ENCODE measurements around the gene RASL11A. TPM values are rescaled to one million over a fixed set of nuclear protein-coding genes. Genes with fewer than 3 reads are reported as not detected.

RASL11A gene
- total and polyA plus RNA-seq, 2 of the 13 experiments (the other 11 are each of a cell fraction or from before 2014, with no cell fraction given), result 3.0 to 4.1 TPM

GRCh38 chr13:27270594-27271520, at the start of gene RASL11A (continued):
- TF ChIP-seq KIAA2018 (CRISPR knock-in tag; IDR thresholded peaks at IDR 0.05; ENCODE audit: borderline replicate concordance) (no peak), ZNF839 (CRISPR knock-in tag; IDR thresholded peaks at IDR 0.05; ENCODE audit: borderline replicate concordance) (no peak), SYNCRIP (IDR thresholded peaks at IDR 0.05; ENCODE audit: insufficient read depth, low read depth, low read length) (no peak), EP300 (IDR thresholded peaks at IDR 0.05; ENCODE audit: low read depth in 2 of 2, low read length in 2 of 2) (no peak), EP300 (CRISPR knock-in tag; IDR thresholded peaks at IDR 0.05; ENCODE audit: borderline replicate concordance) (no peak), ZNF850 (CRISPR knock-in tag; conservative IDR thresholded peaks at IDR 0.05) (no peak), KDM2A (CRISPR knock-in tag; IDR thresholded peaks at IDR 0.05; ENCODE audit: borderline replicate concordance, low read depth) (peak; percentile 69; the same call in 1 of the 2 replicates), ZSCAN29 (CRISPR knock-in tag; conservative IDR thresholded peaks at IDR 0.05) (no peak), ZNF431 (CRISPR knock-in tag; IDR thresholded peaks at IDR 0.05; ENCODE audit: borderline replicate concordance, low read depth) (no peak), LRRFIP1 (CRISPR knock-in tag; conservative IDR thresholded peaks at IDR 0.05) (no peak), ZGPAT (CRISPR knock-in tag; IDR thresholded peaks at IDR 0.05) (peak; percentile 90), ZNF101 (CRISPR knock-in tag; IDR thresholded peaks at IDR 0.05; ENCODE audit: borderline replicate concordance, low read depth) (no peak), FOXO1 (CRISPR knock-in tag; IDR thresholded peaks at IDR 0.05) (peak; percentile 26; the same call in 1 of the 2 replicates)
